Stomach smooth muscle (tissue), 2 donors: ENCODE data around the gene SH2D5.

Source experiments
- H3K27ac ChIP-seq: one replicate; pipeline ENCODE4 v1.7.0; 2013; ENCODE audit warnings: mild to moderate bottlenecking, low read length, inconsistent platforms
- H3K27me3 ChIP-seq, 2 donors: one replicate each; pipeline ENCODE4 v1.7.0; 2013; ENCODE audit warnings: low read length in 2 of 2; ENCODE audit not compliant: insufficient read depth in 2 of 2, control insufficient read depth in 1 of 2
- H3K36me3 ChIP-seq, 2 donors: one replicate each; pipeline ENCODE4 v1.7.0; 2013; ENCODE audit warnings: low read length in 2 of 2; ENCODE audit not compliant: control insufficient read depth in 2 of 2, insufficient read depth in 2 of 2
- H3K4me1 ChIP-seq: one replicate; pipeline ENCODE4 v1.7.0; 2013; ENCODE audit warnings: low read length; ENCODE audit not compliant: control insufficient read depth, insufficient read depth
- H3K4me3 ChIP-seq, 2 donors: one replicate each; pipeline ENCODE4 v1.7.0; 2013; ENCODE audit warnings: low read length in 2 of 2
- H3K9ac ChIP-seq, 2 donors: one replicate each; pipeline ENCODE4 v1.7.0; 2013; ENCODE audit warnings: low read length in 2 of 2, mild to moderate bottlenecking in 1 of 2
- H3K9me3 ChIP-seq, 2 donors: one replicate each; pipeline ENCODE4 v1.7.0; 2013; ENCODE audit warnings: low read length in 2 of 2; ENCODE audit not compliant: control insufficient read depth in 2 of 2
- donor health status: healthy.
- donor health status: Pancreatic carcinoma.

Gene SH2D5

DNA sequence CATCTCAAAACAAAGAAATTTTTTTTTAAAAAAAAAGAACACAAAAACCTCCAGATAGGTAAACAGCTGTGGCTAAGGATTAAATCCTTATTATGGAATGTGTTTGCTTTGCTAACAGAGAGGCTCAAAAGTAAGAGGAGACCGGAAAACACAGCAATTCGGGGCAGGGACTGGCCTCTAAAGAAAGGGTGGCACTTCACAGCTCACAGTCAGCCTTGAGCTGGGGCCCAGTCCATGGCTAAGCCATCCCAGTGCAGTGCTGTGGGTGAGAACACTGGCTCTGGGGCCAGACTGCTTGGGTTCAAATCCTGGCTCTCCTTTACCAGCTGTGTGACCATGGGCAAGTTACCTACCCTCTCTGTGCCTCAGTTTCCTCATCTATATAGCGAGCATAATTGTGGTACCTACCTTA, 42.9 kb downstream of the SH2D5 start:
- H3K27me3 ChIP-seq: no peaks in the 10 kb centered on the region
- H3K4me3 ChIP-seq: no peak overlapping the region

DNA sequence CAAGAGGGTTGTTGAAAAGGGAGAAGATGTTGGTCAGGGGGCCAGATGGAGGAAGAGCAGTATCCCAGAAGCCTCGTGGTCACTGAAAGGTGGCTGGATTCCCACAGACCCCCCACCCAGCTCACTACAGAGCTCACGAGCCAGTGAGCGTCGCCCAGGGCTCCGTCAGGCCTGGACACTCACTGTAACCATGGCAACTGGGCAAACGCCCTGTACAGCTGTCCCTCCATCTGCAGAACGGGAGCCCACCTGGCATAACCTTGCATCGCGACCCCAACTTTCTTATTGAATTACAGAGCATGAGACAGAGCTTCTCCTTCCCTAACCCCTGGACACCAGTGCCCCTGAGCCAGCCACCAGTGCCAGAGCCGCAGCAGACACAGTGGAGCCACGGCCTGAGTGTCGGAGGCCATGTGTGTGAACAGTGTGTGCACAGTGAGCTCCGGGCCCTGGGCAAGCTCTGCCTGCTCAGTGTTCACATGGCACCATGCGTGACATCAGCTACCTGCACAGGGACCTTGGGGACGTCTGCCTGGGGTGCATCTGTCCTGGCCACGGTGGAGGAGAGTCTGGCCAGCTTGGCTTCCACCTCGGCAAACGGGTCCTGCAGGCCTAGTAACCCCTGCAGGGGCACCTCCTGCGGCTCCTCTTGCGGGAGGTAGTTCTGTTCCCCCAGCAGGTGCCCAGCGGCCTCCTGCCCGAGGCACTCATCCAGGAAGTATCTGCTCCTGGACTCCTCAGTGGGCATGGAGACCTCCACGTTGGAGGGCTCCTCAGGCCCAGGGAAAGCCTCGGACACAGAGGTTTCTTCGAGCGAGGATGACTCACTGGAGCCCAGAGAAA, 45.4 kb downstream of the SH2D5 start:
- Histone ChIP-seq H3K27ac (no peak overlapping the region), H3K27me3 (no peaks in the 10 kb centered on the region), H3K36me3 (no peaks in the 10 kb centered on the region), H3K9ac (no peak overlapping the region), H3K4me1 (no peaks in the 10 kb centered on the region), H3K9me3 (peaks cover 0 to 4% of the 10 kb centered on the region in 2 donors), H3K4me3 (no peak overlapping the region)

More for the DNA sequence above, 42.9 kb downstream of the SH2D5 start:
- Histone ChIP-seq H3K9me3 (peaks cover 0 to 4% of the 10 kb centered on the region in 2 donors), H3K36me3 (no peaks in the 10 kb centered on the region), H3K4me1 (no peaks in the 10 kb centered on the region), H3K9ac (no peak overlapping the region), H3K27ac (no peak overlapping the region)

DNA sequence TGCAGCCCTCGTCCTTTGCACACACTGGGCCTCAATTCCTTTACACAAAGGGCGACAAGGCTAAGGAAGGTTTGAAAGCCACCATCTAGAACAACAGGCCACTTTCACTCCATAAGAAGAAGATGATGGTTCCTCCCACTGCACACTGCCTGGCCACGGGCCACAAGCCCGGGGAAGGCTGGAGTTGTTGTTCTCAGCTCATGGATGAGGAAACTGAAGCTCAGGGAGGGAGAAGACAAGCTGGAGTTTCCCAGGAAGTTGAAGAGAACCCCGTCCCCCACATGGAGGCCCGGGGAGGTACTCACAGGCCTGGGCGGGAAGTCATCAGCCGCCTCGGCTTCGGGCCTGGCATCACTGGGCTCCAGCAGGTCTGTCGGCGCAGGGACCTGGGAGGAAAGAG, 46.8 kb downstream of the SH2D5 start:
- H3K27me3 ChIP-seq: no peaks in the 10 kb centered on the region
- H3K4me3 ChIP-seq: no peak overlapping the region
- no peaks in the 10 kb centered on the region for H3K4me1 ChIP-seq
- H3K27ac ChIP-seq: no peak overlapping the region
- H3K9ac ChIP-seq: no peak overlapping the region
- no peaks in the 10 kb centered on the region for H3K9me3 ChIP-seq
- H3K36me3 ChIP-seq: no peaks in the 10 kb centered on the region

DNA sequence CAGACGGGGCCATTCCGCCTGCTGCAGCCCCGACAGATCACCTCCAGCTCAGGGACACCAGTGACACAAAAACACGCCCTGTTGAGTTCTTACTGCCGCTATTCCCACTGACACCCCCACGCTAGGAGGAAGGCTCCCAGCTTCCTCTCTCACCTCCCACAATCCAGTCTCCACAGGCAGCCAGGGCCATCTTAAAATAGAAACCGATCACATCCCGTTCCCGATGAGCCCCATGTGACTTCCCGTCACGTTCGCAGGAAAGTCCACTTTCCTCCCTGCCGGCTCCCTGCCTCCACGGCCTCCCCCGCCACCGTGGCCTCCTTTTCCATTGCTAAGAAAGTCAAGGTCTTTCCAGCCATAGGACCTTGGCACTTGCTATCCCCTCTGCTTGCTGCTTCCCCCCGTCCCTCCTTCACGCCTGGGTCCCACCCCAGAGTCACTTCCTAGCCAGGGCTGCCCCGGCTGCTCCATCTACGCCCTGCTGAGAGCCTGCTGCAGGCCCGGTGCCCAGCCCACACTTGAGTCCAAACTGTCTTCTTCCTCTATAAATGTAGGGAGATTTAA, 47.3 kb downstream of the SH2D5 start:
- H3K9me3 ChIP-seq: no peaks in the 10 kb centered on the region
- H3K4me1 ChIP-seq: no peaks in the 10 kb centered on the region
- no peaks in the 10 kb centered on the region for H3K27me3 ChIP-seq
- no peak overlapping the region for H3K9ac ChIP-seq
- peak overlapping the region in 1 of 2 donors; percentile 8 for H3K4me3 ChIP-seq
- H3K36me3 ChIP-seq: no peaks in the 10 kb centered on the region
- H3K27ac ChIP-seq: peak overlapping the region; percentile 31

DNA sequence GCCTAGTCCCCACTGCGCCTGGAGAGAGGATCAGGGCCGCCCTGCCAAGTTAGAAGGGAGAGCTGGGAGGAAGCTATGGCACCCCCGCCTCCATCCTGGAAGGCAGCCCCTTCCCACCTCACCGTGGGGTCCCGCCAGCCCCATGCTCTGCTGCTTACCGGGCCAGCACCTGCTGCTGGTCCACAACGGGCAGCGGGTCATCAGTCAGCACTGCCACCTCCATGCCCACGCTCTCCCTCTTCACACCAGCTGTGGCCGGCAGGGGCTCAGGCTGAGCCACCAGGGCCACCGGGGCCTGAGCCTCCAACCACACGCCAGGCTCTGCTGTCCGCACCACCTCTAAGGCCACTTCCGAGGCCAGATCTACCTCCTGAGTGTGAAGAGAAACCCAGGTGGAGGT, 47.9 kb downstream of the SH2D5 start:
- no peaks in the 10 kb centered on the region for H3K27me3 ChIP-seq
- no peak overlapping the region for H3K9ac ChIP-seq
- peak overlapping the region; percentile 31 for H3K27ac ChIP-seq

DNA sequence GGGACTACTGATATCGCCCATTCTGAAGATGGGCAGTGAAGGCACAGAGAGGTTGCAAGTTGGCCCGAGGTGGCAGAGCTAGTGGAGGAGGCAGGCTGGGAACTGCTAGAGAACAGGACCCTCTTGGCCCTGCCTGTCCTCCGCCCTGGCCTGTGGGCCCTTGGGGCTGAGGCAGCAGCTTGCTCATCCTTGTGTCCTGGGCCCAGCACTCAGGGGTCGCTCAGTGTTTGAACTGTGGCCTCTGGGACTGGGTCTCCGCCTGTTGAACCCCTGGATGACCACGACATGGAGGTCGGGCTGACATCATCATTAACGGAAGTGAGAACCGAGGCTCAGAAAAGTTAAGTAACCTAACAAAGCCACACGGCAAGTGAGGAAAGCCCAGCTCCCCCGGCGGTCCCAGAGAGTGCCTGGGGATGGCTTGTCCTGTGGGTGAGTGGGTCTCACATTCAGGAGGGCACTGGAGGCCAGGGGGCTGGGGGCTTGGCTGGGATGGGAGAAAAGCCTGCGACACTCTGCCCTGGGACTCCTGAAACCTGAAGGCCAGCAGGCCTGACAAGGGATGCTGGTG, 48.4 kb downstream of the SH2D5 start:
- H3K27ac ChIP-seq: peak overlapping the region; percentile 31
- no peaks in the 10 kb centered on the region for H3K27me3 ChIP-seq
- H3K4me3 ChIP-seq: no peak overlapping the region
- H3K36me3 ChIP-seq: no peaks in the 10 kb centered on the region
- no peaks in the 10 kb centered on the region for H3K4me1 ChIP-seq
- no peaks in the 10 kb centered on the region for H3K9me3 ChIP-seq
- no peak overlapping the region for H3K9ac ChIP-seq

More for the DNA sequence above, 47.9 kb downstream of the SH2D5 start:
- Histone ChIP-seq H3K4me1 (no peaks in the 10 kb centered on the region), H3K36me3 (no peaks in the 10 kb centered on the region), H3K4me3 (no peak overlapping the region), H3K9me3 (no peaks in the 10 kb centered on the region)

DNA sequence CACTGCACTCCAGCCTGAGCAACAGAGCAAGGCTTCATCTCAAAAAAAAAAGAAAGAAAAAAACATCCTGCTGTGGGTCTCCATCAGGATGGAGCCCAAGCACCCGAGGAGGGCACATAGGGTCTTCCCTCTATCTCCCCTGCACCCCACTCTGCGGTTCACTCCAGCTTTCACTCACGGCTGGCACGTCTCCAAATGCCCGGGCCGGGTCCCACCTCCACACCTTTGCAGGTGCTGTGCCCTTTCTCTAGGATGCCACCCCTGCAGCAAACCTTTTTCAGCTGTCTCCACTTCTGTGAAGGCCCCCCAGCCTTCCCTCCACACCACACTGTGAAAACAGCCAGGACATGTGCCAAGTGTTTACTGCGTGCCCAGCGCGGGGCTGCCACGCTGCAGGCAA, 48.9 kb downstream of the SH2D5 start:
- no peaks in the 10 kb centered on the region for H3K4me1 ChIP-seq
- no peak overlapping the region for H3K27ac ChIP-seq
- no peak overlapping the region for H3K4me3 ChIP-seq
- H3K36me3 ChIP-seq: no peaks in the 10 kb centered on the region
- H3K9me3 ChIP-seq: no peaks in the 10 kb centered on the region
- no peaks in the 10 kb centered on the region for H3K27me3 ChIP-seq
- H3K9ac ChIP-seq: no peak overlapping the region

DNA sequence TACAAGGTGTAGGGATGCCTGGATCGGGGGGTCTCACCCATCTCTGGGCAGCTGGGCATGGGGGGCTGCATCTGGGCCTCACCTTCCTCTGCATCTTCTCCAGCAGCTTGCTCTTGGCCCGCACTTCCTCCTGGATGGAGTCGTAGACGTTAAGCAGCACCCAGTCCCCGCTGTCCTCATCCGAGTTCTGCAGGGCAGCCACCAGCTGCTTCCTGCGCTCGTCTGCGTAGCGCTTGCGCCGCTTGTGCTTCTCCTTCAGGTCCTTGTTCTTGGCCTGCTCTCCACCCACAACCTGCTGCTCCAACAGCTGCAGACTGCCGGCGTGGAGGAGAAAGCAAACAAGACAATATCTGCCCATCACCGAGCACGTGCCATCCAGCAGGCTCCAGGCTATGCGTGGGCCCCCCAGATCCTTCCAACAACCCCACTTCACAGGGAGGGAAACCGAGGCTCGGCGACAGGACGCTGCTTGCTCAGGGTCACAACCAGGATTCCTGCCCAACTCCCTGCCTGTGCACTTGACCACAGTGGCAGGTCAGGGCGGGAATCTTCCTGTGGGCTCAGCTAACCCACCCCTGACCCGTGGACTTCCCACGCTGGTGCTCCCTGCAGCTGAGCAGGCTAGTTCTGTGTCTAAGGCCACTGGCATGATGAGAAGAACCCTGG, 49.8 kb downstream of the SH2D5 start:
- H3K9ac ChIP-seq: no peak overlapping the region
- H3K27me3 ChIP-seq: no peaks in the 10 kb centered on the region
- H3K4me3 ChIP-seq: no peak overlapping the region
- no peaks in the 10 kb centered on the region for H3K36me3 ChIP-seq
- H3K4me1 ChIP-seq: no peaks in the 10 kb centered on the region
- H3K27ac ChIP-seq: no peak overlapping the region
- no peaks in the 10 kb centered on the region for H3K9me3 ChIP-seq

DNA sequence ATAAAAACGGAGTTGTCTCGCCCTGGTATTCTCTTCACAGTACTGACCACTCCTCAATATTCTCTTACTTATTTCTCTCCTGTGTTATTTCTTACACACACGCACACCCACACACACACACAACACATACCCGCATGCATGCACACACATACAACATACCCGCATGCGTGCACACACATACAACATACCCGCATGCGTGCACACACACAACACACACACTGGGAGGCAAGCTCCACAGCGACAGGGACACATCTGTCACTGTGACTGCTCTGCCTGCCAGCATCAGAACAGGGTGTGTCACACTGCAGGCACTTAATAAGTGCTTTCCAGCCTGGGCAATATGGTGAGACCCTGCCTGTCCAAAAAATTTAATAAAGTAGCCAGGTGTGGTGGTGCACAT, 50.5 kb downstream of the SH2D5 start:
- Histone ChIP-seq H3K36me3 (no peaks in the 10 kb centered on the region), H3K27ac (no peak overlapping the region), H3K27me3 (no peaks in the 10 kb centered on the region), H3K9me3 (no peaks in the 10 kb centered on the region), H3K4me1 (no peaks in the 10 kb centered on the region), H3K4me3 (no peak overlapping the region), H3K9ac (no peak overlapping the region)

DNA sequence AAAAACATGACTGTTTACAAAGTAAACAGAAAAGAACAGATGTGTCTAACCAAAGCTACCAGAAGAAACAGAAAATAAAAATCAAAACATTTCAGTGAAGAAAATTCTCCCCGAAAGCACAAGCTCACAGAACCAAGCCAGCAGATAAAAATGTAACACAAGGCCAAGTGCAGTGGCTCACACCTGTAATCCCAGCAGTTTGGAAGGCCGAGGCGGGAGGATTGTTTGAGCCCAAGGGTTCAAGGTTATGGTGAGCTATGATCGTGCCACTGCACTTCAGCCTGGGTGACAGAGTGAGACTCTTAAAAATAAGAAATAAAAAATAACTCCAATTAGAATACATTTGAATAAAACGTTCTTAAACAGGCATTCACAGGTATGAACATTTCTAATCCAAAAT, 52.2 kb downstream of the SH2D5 start:
- Histone ChIP-seq H3K27me3 (no peaks in the 10 kb centered on the region), H3K36me3 (no peaks in the 10 kb centered on the region), H3K9me3 (no peaks in the 10 kb centered on the region), H3K9ac (no peak overlapping the region), H3K4me1 (no peaks in the 10 kb centered on the region), H3K4me3 (no peak overlapping the region), H3K27ac (no peak overlapping the region)
